Stimulated activated CD8-positive, alpha-beta memory T cell treated with anti-CD3 and anti-CD28 coated beads, Interleukin-12 subunit alpha, Interleukin-12 subunit beta, amount 100 ng/mL, for 24 hours (primary cell): Measurements from ENCODE around the gene GALR1.
"Not testable (repeated sequence)": the region's sequence is repeated elsewhere in the genome, so short reads cannot be mapped to it uniquely, and the experiment has no call there.

Experiments used
- DNase-seq: peaks from one replicate; pipeline ENCODE4 v3.0.0-alpha.2; 2020; ENCODE audit errors: extremely low read depth

The GALR1 gene, protein sequence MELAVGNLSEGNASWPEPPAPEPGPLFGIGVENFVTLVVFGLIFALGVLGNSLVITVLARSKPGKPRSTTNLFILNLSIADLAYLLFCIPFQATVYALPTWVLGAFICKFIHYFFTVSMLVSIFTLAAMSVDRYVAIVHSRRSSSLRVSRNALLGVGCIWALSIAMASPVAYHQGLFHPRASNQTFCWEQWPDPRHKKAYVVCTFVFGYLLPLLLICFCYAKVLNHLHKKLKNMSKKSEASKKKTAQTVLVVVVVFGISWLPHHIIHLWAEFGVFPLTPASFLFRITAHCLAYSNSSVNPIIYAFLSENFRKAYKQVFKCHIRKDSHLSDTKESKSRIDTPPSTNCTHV

DNA sequence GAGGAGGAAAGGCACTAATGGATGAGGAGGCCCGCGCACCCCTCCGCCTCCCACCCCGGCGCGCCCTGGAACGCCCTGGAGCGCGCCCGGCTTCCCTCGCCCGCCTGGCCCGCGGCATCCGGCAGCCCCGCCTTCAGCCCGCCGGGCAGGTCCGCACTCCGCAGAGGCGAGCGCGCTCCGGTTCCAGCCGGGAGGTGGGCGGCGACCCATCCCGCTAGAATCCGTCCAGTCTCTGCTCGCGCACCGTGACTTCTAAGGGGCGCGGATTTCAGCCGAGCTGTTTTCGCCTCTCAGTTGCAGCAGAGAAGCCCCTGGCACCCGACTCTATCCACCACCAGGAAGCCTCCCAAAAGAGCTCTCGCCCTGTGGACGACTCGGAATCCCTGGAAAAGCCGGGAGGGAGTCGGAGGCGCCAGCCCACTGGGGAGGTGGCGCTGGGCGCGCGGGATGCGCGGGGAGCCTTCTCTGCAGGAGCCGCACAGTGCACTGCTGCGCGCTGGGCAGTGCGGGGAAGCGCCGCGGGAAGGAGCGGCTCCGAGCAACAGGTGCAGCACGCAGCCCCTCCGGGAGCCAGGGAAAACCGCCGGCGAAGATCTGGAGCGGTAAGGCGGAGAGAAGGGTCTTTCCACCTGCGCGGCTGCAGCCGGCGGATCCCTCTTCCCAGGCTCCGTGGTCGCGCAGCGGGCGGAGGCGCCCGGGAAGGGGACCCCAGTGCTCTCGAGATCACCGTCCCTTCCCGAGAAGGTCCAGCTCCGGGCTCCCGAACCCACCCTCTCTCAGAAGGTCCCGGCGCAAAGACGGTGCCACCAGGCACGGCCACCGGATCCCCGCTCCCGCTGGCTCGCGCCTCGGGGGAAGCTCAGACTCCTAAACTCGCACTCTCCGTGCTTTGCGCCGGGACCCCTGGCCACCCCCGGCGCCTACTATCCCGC, at the start of gene GALR1:
TSS of gene GALR1 (plus strand) at position 280 of the 932 bp plus-strand sequence. CDS start 701 bp downstream, outside the sequence.
- DNase-seq = no peak

DNA sequence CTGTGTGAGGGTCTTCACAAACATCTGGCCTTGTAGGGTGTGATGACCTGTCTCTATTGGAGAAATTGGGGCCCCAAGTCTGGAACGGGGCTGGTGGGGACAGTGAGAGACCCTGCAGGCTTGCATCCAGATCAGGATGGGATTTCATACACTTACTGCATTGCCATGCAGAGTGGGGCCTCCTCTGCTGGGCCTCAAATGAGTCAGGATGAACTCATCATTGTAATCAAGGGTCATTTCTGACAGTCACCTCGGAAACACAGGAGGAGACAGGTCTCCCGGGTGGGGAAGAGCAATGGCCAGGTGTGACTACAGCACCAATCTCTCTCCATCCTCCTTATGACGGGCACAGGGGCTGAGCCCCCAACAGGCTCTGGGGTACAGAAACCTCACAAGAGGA, 48.1 kb upstream of the GALR1 start:
- DNase-seq = no peak

DNA sequence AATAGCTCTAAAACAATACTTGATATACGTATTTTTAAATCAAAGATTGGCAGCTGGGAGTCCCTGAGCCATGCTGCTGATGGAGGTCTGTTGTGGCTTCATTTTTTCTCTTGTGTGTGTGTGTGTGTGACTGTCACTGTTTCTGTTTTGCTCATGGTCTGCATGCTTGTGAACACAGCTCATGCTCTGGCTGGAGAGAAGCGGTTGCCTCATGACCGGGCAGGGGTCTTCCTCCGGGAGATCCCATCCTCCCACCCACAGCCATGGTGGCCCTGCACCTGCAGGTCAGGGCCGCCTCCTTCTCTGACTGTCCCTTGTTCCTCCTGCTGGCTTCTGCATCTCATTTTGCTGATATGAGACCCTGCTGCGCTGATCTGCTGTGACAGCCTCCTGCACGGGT, 47.3 kb upstream of the GALR1 start:
- no peak for DNase-seq

- no peak for DNase-seq
Measured at GRCh38 chr18:77203071-77203470, 46.6 kb upstream of the GALR1 start.

- DNase-seq = no peak
Measured at GRCh38 chr18:77203851-77204250, 45.8 kb upstream of the GALR1 start.

DNA sequence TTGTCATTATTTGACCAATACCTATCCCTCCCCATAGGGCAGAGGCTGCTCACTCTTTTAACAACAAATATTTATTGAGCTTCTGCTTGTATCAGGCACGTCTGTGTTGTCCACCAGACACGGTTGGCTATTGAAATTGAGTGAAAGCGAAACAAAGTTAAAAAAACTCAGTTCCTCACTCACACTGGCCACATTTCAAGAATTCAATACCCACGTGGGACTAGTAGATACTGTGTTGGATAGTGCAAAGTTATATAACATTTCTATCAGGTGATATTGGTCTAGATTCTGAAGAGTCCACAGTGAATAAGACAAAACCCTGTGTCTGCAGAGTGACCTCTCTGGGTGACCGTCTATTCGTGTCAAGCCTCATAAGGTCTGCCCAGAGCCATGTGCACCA, 43.9 kb upstream of the GALR1 start:
- no peak for DNase-seq

DNA sequence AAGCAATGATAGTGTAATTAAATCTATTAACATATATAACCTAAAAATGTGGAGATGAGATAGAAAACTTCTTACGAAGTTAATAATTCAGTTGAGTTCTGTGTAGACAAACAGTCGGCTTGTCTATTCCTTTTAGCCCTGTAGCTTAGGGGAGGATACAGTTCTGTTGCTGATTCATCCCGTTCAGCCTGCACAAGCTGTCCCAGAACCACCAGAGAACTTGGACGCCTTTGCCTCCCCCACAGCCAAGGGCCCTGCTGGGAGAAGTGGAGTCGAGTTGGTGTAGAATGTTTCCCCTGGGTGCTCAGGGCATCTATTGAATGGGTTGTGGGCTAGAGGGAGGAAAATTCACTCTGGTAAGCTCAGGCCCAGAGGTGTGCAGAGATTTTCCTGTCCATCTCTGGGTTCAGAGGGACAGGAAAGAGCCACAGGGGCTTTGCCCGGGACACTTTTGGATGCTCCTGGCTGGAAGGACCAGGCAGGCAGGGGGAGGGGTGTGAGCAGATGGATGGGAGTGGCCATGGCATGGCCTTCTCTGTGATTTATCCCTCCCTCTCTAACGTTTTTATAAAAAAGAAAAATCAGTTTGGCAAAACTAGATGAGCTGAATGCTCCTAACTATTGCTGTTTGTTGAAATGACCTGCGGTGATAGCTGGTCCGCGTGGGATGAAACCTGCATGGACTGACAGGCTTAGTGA, 42.8 kb upstream of the GALR1 start:
- DNase-seq = no peak

DNA sequence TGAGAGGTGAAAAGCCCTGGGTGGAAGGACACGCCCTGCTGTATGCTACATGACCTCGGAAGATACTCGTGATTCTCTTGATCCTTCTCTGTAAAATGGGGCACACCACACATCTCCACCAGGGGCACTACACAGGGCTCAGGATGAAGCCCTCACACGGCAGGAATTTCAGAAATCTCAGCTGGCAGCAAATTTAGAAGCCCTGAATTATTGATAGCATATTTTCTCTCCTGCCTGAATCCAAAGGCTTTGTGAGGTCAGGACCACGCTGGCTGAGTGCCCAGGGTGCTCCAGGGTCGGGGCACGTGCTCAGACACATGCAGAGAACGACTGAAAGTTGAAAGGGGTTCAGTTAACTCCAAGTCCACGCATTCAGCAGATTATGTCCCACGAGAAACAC, 42.1 kb upstream of the GALR1 start:
- DNase-seq = no peak

GRCh38 chr18:77208964-77209363, 40.7 kb upstream of the GALR1 start:
- no peak for DNase-seq

DNA sequence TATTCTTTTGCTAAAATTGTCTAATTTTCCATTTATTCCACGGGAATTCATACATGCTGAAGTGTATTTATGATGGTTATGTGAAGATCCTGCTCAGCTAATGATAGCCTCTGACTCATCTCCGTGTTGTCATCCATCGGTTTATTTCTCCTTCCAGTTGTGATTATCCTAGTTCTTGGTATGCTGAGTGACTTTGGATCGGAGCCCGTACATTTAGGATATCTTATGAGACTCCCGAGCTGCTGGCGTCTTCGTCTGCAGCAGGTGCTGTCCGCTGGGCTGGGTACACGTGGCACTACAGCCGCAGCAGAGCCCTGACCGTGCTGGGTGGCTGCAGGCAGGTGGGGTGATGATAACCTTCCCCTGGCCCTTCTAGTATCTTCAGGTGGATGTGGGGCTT, 40.1 kb upstream of the GALR1 start:
- DNase-seq = no peak

DNA sequence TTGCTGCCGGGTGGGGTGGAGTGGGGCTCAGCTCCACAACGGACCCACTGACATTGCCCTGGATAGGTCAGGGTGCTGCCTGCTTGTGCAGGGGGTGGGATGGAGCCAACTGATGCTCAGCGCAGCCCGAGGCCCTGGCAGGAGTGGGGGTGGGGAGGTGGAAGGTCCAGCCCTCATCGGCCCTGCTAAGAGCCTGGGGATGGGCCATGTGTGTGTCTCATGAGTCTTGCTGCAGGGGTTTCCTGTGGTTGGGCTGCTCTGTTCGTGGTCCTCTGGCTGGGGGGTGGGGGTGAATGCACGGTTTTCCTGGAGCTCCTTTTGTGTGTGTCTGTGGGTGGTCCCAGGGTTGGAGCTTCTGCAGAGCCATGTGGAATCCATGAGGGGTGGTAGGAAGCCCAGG, 39.4 kb upstream of the GALR1 start:
- DNase-seq = no peak

GRCh38 chr18:77218642-77219041, 31.0 kb upstream of the GALR1 start:
- no peak for DNase-seq

- no peak for DNase-seq
Measured at GRCh38 chr18:77220726-77221125, 28.9 kb upstream of the GALR1 start.

DNA sequence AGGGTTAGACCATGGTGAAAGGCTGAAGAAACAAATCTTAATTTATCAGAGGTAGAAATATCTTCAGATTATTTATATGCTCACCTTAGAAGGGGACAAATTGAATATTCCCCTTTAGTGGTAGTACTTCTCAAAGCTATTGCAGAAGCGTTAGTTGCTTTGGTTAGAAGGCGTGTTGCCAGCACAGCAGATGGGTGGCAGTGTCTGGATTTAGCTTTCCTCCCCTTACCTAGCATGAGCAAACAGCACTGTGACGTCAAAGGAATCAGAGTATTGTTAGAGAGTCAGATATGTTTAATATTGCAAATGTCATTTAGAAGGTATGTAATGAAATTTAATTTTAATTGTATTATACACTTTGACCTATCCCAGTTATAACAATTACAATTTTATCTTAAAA, 27.2 kb upstream of the GALR1 start:
- DNase-seq = no peak

DNA sequence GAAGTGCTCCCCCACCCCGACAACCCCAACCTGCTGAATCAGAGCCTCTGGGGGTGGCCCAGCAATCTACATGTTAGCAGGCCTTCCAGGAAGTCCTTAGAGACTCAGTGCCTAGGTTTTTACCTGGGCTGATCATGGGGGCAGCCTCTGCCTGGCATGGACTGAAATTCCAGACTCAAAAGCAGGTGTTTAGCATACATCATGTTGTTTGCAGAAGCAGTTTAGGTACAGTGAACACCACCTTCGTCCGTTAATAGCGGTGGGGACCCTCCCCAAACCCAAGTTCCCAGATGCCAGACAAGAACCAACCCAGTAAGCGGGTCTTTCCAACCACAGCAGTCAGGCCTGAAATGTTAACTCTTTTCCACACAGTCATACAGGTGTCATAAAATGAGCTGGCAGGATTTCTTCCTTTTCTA, 26.4 kb upstream of the GALR1 start:
- no peak for DNase-seq

DNA sequence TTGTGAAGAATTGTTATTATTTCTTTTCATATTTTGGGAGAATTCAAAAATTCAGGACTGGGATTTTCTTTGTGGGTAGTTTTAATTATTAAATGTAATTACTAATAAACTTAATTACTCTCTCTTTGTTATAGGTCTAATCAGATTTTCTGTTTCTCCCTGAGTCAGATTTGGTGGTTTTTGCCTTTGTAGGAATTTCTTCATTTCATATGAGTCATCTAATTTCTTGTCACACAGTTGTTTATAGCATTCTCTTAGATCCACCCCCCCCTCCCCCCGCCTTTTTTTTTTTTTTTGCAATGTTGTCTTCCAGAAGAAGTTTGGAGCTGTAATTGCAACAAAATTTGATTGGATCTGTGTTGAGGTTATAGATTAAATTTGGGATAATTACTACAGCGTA, 26.0 kb upstream of the GALR1 start:
- no peak for DNase-seq

- no peak for DNase-seq
Measured at GRCh38 chr18:77230645-77231044, 19.0 kb upstream of the GALR1 start.

DNA sequence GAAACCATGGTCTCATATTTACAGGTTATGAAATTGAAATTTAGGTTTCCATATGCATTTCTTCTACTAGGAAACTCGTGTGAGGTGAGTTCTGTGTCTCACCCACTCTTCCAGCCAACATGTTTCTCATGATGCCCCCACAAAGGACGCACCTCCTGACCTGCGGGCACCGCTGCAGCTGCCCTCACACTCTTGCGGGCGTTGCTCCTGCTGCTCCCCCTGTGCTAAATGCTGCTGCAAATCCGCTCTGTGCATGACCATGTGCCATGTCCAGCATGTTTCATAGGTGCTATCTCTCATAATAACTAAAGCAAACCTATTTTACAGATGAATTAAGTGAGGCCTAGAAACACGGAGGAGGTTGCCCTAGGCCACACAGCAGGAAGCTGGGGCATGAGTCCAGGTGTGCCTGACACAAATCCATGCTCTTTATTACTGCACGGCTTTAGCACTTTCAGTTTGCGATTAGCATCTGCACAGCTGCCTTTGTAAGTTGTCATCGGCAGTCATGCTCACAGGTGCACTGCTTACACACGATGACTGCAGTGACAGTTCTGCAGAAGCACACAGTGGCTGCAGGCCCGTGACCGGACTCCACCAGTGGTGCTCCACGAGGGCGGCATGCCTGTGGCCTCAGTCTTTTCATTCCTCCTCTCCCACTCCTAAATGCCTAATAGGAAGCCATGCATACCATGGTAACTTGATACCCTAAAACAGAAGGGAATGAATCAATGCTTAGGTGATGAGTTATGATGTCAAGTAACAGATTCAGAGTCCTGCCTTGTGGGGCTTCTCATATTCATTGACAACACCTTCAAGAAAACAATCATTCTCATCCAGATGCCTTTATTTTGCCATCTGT, 14.9 kb upstream of the GALR1 start:
- DNase-seq = no peak

DNA sequence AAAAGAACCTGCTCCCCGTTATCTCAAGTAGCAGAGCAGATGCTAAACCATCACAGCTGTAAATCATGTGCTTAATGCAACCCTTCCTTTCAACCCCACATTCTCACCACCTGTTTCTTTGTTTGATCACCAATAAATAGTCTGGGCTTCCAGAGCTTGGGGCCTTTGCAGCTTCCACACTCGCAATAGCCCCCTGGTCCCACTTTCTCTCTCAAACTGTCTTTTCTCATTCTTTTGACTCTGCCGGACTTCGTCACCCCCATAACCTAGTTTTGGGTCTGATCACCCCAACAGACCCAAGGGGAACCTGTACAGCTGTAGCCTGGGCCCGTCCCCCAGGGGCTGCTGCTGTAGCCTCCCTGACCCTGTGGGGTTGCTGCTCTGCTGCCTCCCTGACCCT, 10.4 kb upstream of the GALR1 start:
- not testable (repeated sequence) for DNase-seq

- no peak for DNase-seq
Measured at GRCh38 chr18:77248873-77249568, 627 bp upstream of the GALR1 start.

- no peak for DNase-seq
Measured at GRCh38 chr18:77250501-77250925, 865 bp downstream of the GALR1 start.
